ENCODE data around the gene HS3ST4. TPM values are rescaled to one million over a fixed set of nuclear protein-coding genes. Genes with fewer than 3 reads are reported as not detected.

Gene HS3ST4
- not detected in 2 replicates for total RNA-seq
- not detected for total RNA-seq (2013)
- not detected in 2 replicates for polyA plus RNA-seq
- 0.07 TPM in 1 of 2 replicates, not detected in the other for polyA minus RNA-seq

GRCh38 chr16:25691519-25692091 is at the start of gene HS3ST4:
HS3ST4 (plus strand) TSS chr16:25691959.
- Histone ChIP-seq H3K9me3 (ENCODE audit: control extremely low read depth in 1 of 3, control insufficient read depth in 2 of 3, insufficient read depth in 1 of 3, low read length in 2 of 3) (peaks cover 0 to 4% (median 0%) of the 10 kb centered on the region in 3 donors), H3K4me2 (replicated peaks; ENCODE audit: low read depth, low read length, poor library complexity, severe bottlenecking) (peak within 1 kb of the TSS; percentile 44), H3K9ac (ENCODE audit: low read length) (no peak within 1 kb of the TSS), H3K4me3 (ENCODE audit: control extremely low read depth in 1 of 5, extremely low read depth in 1 of 5, insufficient read depth in 1 of 5, low read depth in 2 of 5, low read length in 4 of 5) (no peak within 1 kb of the TSS), H4K20me1 (ENCODE audit: control insufficient read depth, insufficient read depth, low read length, poor library complexity, severe bottlenecking) (no peaks in the 10 kb centered on the region), H3K36me3 (replicated peaks in 1 of 2; ENCODE audit: control extremely low read depth in 1 of 2, control insufficient read depth in 1 of 2, extremely low read depth in 1 of 2, insufficient read depth in 2 of 2, low read length in 1 of 2) (no peaks in the 10 kb centered on the region), H3K79me2 (ENCODE audit: control insufficient read depth, insufficient read depth, low read length) (no peaks in the 10 kb centered on the region), H3K27ac (ENCODE audit: low read length in 2 of 2) (no peak within 1 kb of the TSS), H2AFZ (ENCODE audit: insufficient read depth, low read depth, low read length, poor library complexity, severe bottlenecking) (peak within 1 kb of the TSS; percentile 42), H3K27me3 (replicated peaks in 1 of 4; ENCODE audit: control extremely low read depth in 1 of 4, control insufficient read depth in 3 of 4, insufficient read depth in 4 of 4, low read length in 3 of 4) (peaks cover 0 to 33% (median 26%) of the 10 kb centered on the region in 4 experiments), H3K4me1 (ENCODE audit: control insufficient read depth in 2 of 2, insufficient read depth in 2 of 2, low read length in 2 of 2) (peaks cover 0 to 2% of the 10 kb centered on the region in 2 donors)
- peak within 1 kb of the TSS; percentile 37 for H3K4me3 Mint-ChIP-seq
- no peaks in the 10 kb centered on the region for H3K9me3 Mint-ChIP-seq (ENCODE audit: insufficient read depth)
- H3K27ac Mint-ChIP-seq: no peak within 1 kb of the TSS
- peaks cover 62% of the 10 kb centered on the region for H3K27me3 Mint-ChIP-seq
- ChIA-PET CTCF (no interaction called here), POLR2A (no interaction called here)
- TF ChIP-seq CTCF (IDR thresholded peaks at IDR 0.05): no peak
- no peak for TF ChIP-seq EZH2 (IDR thresholded peaks at IDR 0.05; ENCODE audit: borderline replicate concordance, insufficient read depth, low read depth, low read length, poor library complexity, severe bottlenecking)
- H3K4me1 Mint-ChIP-seq: peaks cover 12% of the 10 kb centered on the region
- intact Hi-C loops (cut with micrococcal nuclease): no loop called here
- 1% methylated on average over 57 of the region's 58 CpGs for WGBS (ENCODE audit: insufficient coverage)
- no peak for ATAC-seq (ENCODE audit: low read depth)
- no peak for DNase-seq

GRCh38 chr16:25643633-25644032 is 48.1 kb upstream of the HS3ST4 start:
- H3K9me3 Mint-ChIP-seq (ENCODE audit: insufficient read depth): peaks cover 8% of the 10 kb centered on the region
- no peak overlapping the region for H3K4me3 ChIP-seq (ENCODE audit: control extremely low read depth in 1 of 5, extremely low read depth in 1 of 5, insufficient read depth in 1 of 5, low read depth in 2 of 5, low read length in 4 of 5)
- no peak overlapping the region for H3K9ac ChIP-seq (ENCODE audit: low read length)
- no peak overlapping the region for H3K4me2 ChIP-seq (replicated peaks; ENCODE audit: low read depth, low read length, poor library complexity, severe bottlenecking)
- no peaks in the 10 kb centered on the region for H4K20me1 ChIP-seq (ENCODE audit: control insufficient read depth, insufficient read depth, low read length, poor library complexity, severe bottlenecking)
- H3K4me3 Mint-ChIP-seq: no peak overlapping the region
- H2AFZ ChIP-seq (ENCODE audit: insufficient read depth, low read depth, low read length, poor library complexity, severe bottlenecking): no peak overlapping the region
- H3K4me1 ChIP-seq (ENCODE audit: control insufficient read depth in 2 of 2, insufficient read depth in 2 of 2, low read length in 2 of 2): no peaks in the 10 kb centered on the region
- H3K27me3 Mint-ChIP-seq: peaks cover 3% of the 10 kb centered on the region
- CTCF ChIA-PET: no interaction called here
- POLR2A ChIA-PET: no interaction called here
- no peaks in the 10 kb centered on the region for H3K9me3 ChIP-seq (ENCODE audit: control extremely low read depth in 1 of 3, control insufficient read depth in 2 of 3, insufficient read depth in 1 of 3, low read length in 2 of 3)
- intact Hi-C loops (cut with micrococcal nuclease): no loop called here
- 45% methylated on average over 3 of the region's 4 CpGs for WGBS (ENCODE audit: insufficient coverage)
- no peak for DNase-seq
- no peaks in the 10 kb centered on the region for H3K27me3 ChIP-seq (replicated peaks in 1 of 4; ENCODE audit: control extremely low read depth in 1 of 4, control insufficient read depth in 3 of 4, insufficient read depth in 4 of 4, low read length in 3 of 4)
- no peaks in the 10 kb centered on the region for H3K4me1 Mint-ChIP-seq
- TF ChIP-seq CTCF (IDR thresholded peaks at IDR 0.05): no peak
- no peak for TF ChIP-seq EZH2 (IDR thresholded peaks at IDR 0.05; ENCODE audit: borderline replicate concordance, insufficient read depth, low read depth, low read length, poor library complexity, severe bottlenecking)
- H3K27ac Mint-ChIP-seq: no peak overlapping the region
- ATAC-seq (ENCODE audit: low read depth): no peak
- no peaks in the 10 kb centered on the region for H3K79me2 ChIP-seq (ENCODE audit: control insufficient read depth, insufficient read depth, low read length)
- no peak overlapping the region for H3K27ac ChIP-seq (ENCODE audit: low read length in 2 of 2)
- H3K36me3 ChIP-seq (replicated peaks in 1 of 2; ENCODE audit: control extremely low read depth in 1 of 2, control insufficient read depth in 1 of 2, extremely low read depth in 1 of 2, insufficient read depth in 2 of 2, low read length in 1 of 2): no peaks in the 10 kb centered on the region

Measured in B cell (primary cell).